GM18870 (cell line): ENCODE data around the gene PRAF2.

ENCODE experiments used
- ATAC-seq: cut with Tn5 transposase; IDR thresholded peaks from one replicate; pipeline ENCODE4 v1.9.1; 2021; ENCODE audit warnings: moderate library complexity; ENCODE audit not compliant: unreplicated experiment

Gene PRAF2, protein sequence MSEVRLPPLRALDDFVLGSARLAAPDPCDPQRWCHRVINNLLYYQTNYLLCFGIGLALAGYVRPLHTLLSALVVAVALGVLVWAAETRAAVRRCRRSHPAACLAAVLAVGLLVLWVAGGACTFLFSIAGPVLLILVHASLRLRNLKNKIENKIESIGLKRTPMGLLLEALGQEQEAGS

DNA sequence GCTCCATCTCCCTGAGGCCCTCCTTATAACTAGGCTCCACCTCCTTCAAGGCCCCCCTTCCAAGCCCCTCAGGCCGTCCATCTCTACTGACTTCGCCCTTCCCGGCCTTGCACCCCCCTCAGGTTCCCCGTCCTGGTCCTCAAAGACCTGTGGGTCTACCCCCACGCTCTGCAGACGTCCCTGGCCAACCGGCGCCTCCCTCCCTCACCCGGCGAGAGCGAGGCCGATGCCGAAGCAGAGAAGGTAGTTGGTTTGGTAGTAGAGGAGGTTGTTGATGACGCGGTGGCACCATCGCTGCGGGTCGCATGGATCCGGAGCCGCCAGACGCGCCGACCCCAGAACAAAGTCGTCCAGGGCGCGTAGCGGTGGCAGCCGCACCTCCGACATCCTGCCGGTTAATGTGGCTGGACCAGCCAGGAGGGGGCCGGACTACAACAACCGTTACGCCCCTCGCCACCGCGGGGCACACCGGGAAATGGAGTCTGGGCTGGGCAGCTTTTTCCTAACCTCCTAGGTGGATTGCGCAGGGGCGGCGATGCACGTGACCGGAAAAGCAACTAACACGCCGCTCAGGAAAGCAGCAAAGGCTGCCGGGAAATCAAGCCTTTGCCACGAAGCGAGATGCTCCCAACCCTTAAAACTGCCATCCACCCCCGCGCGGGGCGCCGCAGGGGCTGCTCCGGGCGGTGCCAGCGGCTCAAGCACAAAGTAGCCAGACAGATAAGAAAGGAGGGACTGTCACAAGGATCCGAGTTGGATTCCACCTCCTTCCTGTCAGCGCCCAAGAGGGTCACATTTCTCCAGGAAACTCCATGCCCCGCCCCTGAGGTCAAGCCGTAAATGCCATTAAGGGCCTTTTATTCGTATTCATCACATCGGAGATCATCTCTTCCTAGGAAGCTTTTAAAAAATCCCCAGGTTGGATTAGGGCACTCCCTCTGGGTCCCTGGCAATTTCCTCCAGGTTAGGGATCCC is at the start of gene PRAF2:
PRAF2 (minus strand) TSS at position 402 of the 975 bp plus-strand sequence; CDS start at position 387, 15 bp downstream.
- peak; percentile 55 for ATAC-seq

- no peak for ATAC-seq
These were observed 48.7 kb upstream of the PRAF2 start for GRCh38 chrX:49122499-49122898.

GRCh38 chrX:49120091-49120490 is 46.3 kb upstream of the PRAF2 start:
- ATAC-seq = no peak

- ATAC-seq = no peak
These were observed 43.8 kb upstream of the PRAF2 start for GRCh38 chrX:49117581-49117980.

GRCh38 chrX:49116716-49117115 is 42.9 kb upstream of the PRAF2 start:
- ATAC-seq = no peak

DNA sequence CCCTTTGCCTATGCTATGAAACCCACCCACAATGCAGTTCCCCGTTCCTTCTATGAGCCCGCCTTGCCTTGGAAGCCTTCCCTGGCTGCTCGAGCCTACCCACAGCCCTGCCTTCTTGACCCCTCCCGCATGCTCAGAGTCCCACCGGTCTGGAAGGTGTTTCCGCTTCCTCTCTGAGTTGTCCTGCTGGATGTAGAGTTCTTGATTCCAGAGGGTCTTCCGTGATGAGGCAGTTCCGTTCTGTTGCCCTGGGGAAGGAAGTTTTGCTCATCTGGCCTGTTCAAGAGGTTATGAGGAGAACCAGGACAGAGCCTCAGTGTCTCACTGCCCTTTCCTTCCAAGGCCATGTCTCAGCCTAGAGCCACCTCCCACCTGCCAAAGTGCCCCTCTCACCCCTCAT is 42.3 kb upstream of the PRAF2 start:
- no peak for ATAC-seq

DNA sequence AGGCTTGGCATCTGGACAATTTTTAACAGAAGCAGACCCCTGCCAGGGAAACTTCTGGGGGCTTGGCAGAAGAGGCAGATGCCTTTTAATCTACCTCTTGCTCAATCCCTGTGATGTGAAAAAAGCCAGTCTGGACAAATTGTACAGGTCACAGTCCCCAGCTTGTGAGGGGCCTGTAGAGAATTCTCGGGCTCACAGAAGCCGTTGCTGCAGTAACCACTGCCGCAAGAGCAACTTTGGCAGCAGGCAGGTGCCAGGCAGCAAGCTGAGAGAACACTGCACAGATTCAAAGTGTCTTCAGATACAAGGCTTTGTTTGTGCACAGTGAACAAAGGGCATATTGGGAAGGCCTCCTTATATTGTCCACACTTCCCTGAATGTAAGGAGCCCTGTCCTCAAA is 38.0 kb upstream of the PRAF2 start:
- no peak for ATAC-seq

DNA sequence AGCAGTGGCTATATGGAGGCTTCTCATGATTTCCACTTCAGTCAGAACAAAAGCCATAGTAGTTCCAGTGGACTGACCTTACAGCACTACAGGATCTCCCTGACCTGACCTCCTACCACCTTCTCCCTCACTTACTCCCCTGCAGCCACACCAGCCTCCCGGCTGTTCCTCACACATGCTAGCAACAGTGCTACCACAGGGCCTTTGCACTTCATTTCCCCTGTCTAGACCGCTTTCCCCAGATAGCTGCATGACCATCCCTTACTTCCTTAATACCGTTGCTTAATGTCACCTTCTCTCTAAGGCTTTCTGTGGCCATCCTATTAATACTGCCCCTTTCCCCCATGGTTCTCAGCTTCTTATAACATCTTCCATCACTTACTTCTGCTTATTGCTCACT is 36.6 kb upstream of the PRAF2 start:
- ATAC-seq = no peak

DNA sequence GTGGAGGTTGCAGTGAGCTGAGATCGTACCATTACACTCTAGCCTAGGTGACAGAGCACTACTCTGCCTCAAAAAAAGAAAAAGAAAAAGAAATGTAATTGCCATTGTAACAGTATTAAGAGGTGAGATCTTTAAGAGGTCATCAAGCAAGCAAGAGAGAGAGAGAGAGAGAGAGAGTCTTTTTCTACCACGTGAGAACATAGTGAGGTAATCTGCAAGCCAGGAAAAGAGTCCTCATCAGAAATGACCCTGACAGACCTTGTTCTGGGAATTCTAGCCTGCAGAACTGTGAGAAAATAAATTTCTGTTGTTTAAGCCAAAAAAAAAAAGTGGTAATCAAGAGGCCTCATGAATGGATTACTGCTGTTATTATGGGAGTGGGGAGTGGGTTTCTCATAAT is 34.8 kb upstream of the PRAF2 start:
- no peak for ATAC-seq

- ATAC-seq = no peak
These were observed 33.1 kb upstream of the PRAF2 start for GRCh38 chrX:49106930-49107329.

DNA sequence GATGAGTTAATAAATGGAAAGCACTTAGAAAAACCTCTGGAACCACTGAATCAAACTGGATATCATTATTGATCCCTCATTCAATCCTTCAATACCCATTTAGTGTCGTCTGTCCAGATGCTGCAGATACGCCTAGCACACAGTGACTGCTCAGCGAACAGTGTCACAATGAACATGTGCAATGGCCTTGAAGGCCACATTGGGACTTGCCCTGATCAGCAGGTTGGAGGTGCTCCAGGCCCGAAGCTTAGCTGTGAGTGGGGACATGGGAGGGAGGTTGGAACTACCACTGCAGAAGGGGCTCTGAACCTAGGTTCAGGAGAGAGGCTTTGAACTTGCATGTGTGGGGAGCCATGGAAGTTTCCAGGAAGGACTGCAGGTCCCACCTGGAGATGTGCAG is 32.5 kb upstream of the PRAF2 start:
- ATAC-seq = no peak

- no peak for ATAC-seq
These were observed 29.8 kb upstream of the PRAF2 start for GRCh38 chrX:49103637-49104036.

- ATAC-seq = no peak
These were observed 28.4 kb upstream of the PRAF2 start for GRCh38 chrX:49102190-49102589.

GRCh38 chrX:49101629-49101984 is 27.8 kb upstream of the PRAF2 start:
- no peak for ATAC-seq

DNA sequence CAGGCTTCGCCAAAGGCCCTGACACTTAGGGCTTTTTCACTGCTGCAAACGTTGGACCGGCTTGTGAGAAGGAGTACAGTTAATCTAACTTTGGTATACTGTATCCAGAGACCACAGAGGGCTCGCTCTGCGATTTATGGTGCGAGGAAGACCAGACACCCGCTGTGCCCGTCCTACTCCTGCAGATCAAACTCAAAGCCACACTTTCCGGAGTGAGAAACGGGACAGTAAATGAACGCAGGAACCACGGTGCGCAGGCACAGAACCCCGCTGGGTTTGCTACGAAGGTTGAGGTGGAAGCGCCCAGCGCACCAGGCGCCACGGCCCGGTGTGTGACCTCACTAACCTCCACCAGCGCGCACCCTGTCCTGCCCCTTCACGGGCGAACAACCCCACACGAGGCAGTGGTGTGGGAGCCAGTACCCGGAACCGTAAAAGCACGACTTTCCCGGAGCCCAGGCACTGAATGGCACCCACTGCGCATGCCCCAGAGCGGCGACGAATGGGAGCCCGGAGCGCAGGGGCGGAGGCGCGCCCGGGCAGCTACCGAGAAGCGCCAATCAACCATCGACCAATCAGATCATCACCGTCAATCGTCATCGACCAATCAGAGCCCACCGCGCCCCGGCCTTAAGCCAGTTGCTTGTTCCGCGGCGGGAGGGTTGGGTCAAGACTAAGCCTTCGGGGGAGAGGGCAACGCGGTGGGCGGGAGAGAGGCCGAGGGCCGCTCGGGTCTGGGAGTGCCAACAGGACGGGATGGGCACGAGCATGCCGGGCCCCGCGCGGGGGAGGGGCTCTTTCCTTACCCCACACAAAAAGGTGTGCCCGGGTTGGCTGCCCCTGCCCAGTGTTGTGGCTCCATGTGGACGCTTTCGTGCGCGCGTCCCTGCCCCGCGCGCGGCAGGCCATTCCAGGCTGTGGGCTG is 27.2 kb upstream of the PRAF2 start:
- peak; percentile 89 for ATAC-seq

GRCh38 chrX:49096419-49096818 is 22.6 kb upstream of the PRAF2 start:
- ATAC-seq = no peak

- ATAC-seq = no peak
These were observed 15.8 kb upstream of the PRAF2 start for GRCh38 chrX:49089553-49089952.

DNA sequence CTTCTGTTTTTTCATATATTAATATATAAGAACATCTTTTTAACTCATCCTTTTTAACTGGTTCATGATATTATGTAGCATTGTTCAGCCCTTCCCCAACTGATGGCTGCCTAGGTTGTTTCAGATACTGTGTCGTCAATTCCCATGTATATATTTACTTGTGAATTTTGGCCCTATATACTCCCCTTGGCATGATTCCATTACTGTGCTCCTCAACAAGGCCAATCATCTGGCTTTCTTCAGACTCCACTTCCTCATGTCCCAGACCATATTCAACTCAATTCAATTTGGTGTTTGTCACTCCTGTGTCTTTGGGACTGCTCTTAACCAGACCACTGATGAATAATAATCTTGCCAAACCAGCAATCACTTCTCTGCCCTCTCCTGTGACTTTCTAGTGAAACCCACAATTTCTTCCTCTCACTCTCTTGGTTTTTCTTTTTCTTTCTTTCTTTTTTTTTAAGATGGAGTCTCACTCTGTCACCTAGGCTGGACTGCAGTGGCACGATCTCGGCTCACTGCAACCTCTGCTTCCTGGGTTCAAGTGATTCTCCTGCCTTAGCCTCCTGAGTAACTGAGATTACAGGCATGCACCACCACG is 8.6 kb upstream of the PRAF2 start:
- no peak for ATAC-seq

GRCh38 chrX:49079489-49080428 is 6.0 kb upstream of the PRAF2 start, which contains the start of gene WDR45:
WDR45 (minus strand) TSS chrX:49079887; CDS start chrX:49078095, 1,792 bp downstream.
- ATAC-seq = no peak

DNA sequence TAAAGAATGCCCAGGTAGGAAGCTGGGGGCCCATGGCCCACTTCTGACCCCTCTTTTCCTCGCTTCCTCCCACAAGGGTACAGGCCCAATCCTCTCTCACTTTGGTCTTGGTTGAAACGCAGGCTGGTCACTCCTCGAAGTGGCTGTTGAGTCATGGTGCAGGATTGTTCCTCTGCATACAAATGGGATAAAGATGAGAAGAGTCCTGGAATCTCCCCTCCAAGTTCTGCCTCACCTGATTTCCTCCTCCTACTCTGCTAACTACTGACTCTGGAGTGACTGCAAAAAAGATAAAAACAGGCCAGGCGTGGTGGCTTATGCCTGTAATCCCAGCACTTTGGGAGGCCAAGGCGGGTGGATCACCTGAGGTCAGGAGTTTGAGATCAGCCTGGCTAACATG is 4.1 kb upstream of the PRAF2 start:
- ATAC-seq = no peak
